ENCODE data around the gene PDYN. TPM values are rescaled to one million over a fixed set of nuclear protein-coding genes. Genes with fewer than 3 reads are reported as not detected.

Gene PDYN
- total RNA-seq, 1 experiment from 2014 or later = not detected

- Histone ChIP-seq H3K9me3 (ENCODE audit: low read length) (no peaks in the 10 kb centered on the region), H3K9ac (ENCODE audit: low read length) (no peak overlapping the region), H3K27ac (ENCODE audit: low read length) (no peak overlapping the region), H4K20me1 (ENCODE audit: insufficient read depth, low read depth, low read length) (no peaks in the 10 kb centered on the region), H3K79me2 (ENCODE audit: low read length) (no peaks in the 10 kb centered on the region), H3K27me3 (ENCODE audit: low read length) (no peaks in the 10 kb centered on the region), H3K9me2 (replicated peaks; ENCODE audit: insufficient read depth, low read length) (no peaks in the 10 kb centered on the region), H2AFZ (ENCODE audit: low read length) (no peak overlapping the region), H3K4me2 (ENCODE audit: low read depth, low read length, poor library complexity, severe bottlenecking) (no peak overlapping the region), H3K36me3 (ENCODE audit: insufficient read depth, low read length) (no peaks in the 10 kb centered on the region), H3K4me1 (ENCODE audit: low read length) (no peaks in the 10 kb centered on the region), H3K4me3 (ENCODE audit: low read length) (no peak overlapping the region)
- no peak for DNase-seq
Observed at GRCh38 chr20:1945134-1945618, 48.7 kb downstream of the PDYN start.

- no peaks in the 10 kb centered on the region for H3K9me2 ChIP-seq (replicated peaks; ENCODE audit: insufficient read depth, low read length)
- no peaks in the 10 kb centered on the region for H4K20me1 ChIP-seq (ENCODE audit: insufficient read depth, low read depth, low read length)
- H3K9me3 ChIP-seq (ENCODE audit: low read length) = no peaks in the 10 kb centered on the region
- H3K79me2 ChIP-seq (ENCODE audit: low read length) = no peaks in the 10 kb centered on the region
- DNase-seq = no peak
- no peak overlapping the region for H3K27ac ChIP-seq (ENCODE audit: low read length)
- no peaks in the 10 kb centered on the region for H3K4me1 ChIP-seq (ENCODE audit: low read length)
- no peak overlapping the region for H3K9ac ChIP-seq (ENCODE audit: low read length)
- no peak overlapping the region for H2AFZ ChIP-seq (ENCODE audit: low read length)
- H3K36me3 ChIP-seq (ENCODE audit: insufficient read depth, low read length) = no peaks in the 10 kb centered on the region
- no peak overlapping the region for H3K4me2 ChIP-seq (ENCODE audit: low read depth, low read length, poor library complexity, severe bottlenecking)
- no peaks in the 10 kb centered on the region for H3K27me3 ChIP-seq (ENCODE audit: low read length)
- H3K4me3 ChIP-seq (ENCODE audit: low read length) = no peak overlapping the region
Observed at GRCh38 chr20:1944345-1945091, 49.3 kb downstream of the PDYN start.

GRCh38 chr20:1943275-1944002, 50.4 kb downstream of the PDYN start:
- Histone ChIP-seq H3K36me3 (ENCODE audit: insufficient read depth, low read length) (no peaks in the 10 kb centered on the region), H3K27ac (ENCODE audit: low read length) (no peak overlapping the region), H3K4me1 (ENCODE audit: low read length) (no peaks in the 10 kb centered on the region), H3K4me2 (ENCODE audit: low read depth, low read length, poor library complexity, severe bottlenecking) (no peak overlapping the region), H4K20me1 (ENCODE audit: insufficient read depth, low read depth, low read length) (no peaks in the 10 kb centered on the region), H3K9ac (ENCODE audit: low read length) (no peak overlapping the region), H3K9me3 (ENCODE audit: low read length) (no peaks in the 10 kb centered on the region), H3K27me3 (ENCODE audit: low read length) (no peaks in the 10 kb centered on the region), H2AFZ (ENCODE audit: low read length) (no peak overlapping the region), H3K9me2 (replicated peaks; ENCODE audit: insufficient read depth, low read length) (no peaks in the 10 kb centered on the region), H3K4me3 (ENCODE audit: low read length) (no peak overlapping the region), H3K79me2 (ENCODE audit: low read length) (no peaks in the 10 kb centered on the region)
- no peak for DNase-seq

- H3K9me2 ChIP-seq (replicated peaks; ENCODE audit: insufficient read depth, low read length) = no peaks in the 10 kb centered on the region
- H3K4me1 ChIP-seq (ENCODE audit: low read length) = no peaks in the 10 kb centered on the region
- no peak overlapping the region for H2AFZ ChIP-seq (ENCODE audit: low read length)
- no peaks in the 10 kb centered on the region for H4K20me1 ChIP-seq (ENCODE audit: insufficient read depth, low read depth, low read length)
- no peaks in the 10 kb centered on the region for H3K27me3 ChIP-seq (ENCODE audit: low read length)
- H3K9me3 ChIP-seq (ENCODE audit: low read length) = no peaks in the 10 kb centered on the region
- H3K36me3 ChIP-seq (ENCODE audit: insufficient read depth, low read length) = no peaks in the 10 kb centered on the region
- H3K4me2 ChIP-seq (ENCODE audit: low read depth, low read length, poor library complexity, severe bottlenecking) = no peak overlapping the region
- H3K9ac ChIP-seq (ENCODE audit: low read length) = no peak overlapping the region
- H3K27ac ChIP-seq (ENCODE audit: low read length) = no peak overlapping the region
- DNase-seq = no peak
- no peaks in the 10 kb centered on the region for H3K79me2 ChIP-seq (ENCODE audit: low read length)
- no peak overlapping the region for H3K4me3 ChIP-seq (ENCODE audit: low read length)
Observed at GRCh38 chr20:1942486-1943274, 51.2 kb downstream of the PDYN start.

- Histone ChIP-seq H3K4me3 (ENCODE audit: low read length) (no peak overlapping the region), H3K4me1 (ENCODE audit: low read length) (no peaks in the 10 kb centered on the region), H3K27me3 (ENCODE audit: low read length) (no peaks in the 10 kb centered on the region), H4K20me1 (ENCODE audit: insufficient read depth, low read depth, low read length) (no peaks in the 10 kb centered on the region), H3K27ac (ENCODE audit: low read length) (no peak overlapping the region), H3K36me3 (ENCODE audit: insufficient read depth, low read length) (no peaks in the 10 kb centered on the region), H3K4me2 (ENCODE audit: low read depth, low read length, poor library complexity, severe bottlenecking) (no peak overlapping the region), H3K9me2 (replicated peaks; ENCODE audit: insufficient read depth, low read length) (no peaks in the 10 kb centered on the region), H2AFZ (ENCODE audit: low read length) (no peak overlapping the region), H3K9me3 (ENCODE audit: low read length) (no peaks in the 10 kb centered on the region), H3K9ac (ENCODE audit: low read length) (no peak overlapping the region), H3K79me2 (ENCODE audit: low read length) (no peaks in the 10 kb centered on the region)
- DNase-seq = no peak
Observed at GRCh38 chr20:1942061-1942460, 51.8 kb downstream of the PDYN start.

- Histone ChIP-seq H3K4me1 (ENCODE audit: low read length) (no peaks in the 10 kb centered on the region), H3K27ac (ENCODE audit: low read length) (no peak overlapping the region), H3K4me2 (ENCODE audit: low read depth, low read length, poor library complexity, severe bottlenecking) (no peak overlapping the region), H3K79me2 (ENCODE audit: low read length) (no peaks in the 10 kb centered on the region), H3K4me3 (ENCODE audit: low read length) (no peak overlapping the region), H3K9ac (ENCODE audit: low read length) (no peak overlapping the region), H3K36me3 (ENCODE audit: insufficient read depth, low read length) (no peaks in the 10 kb centered on the region), H3K9me3 (ENCODE audit: low read length) (no peaks in the 10 kb centered on the region), H2AFZ (ENCODE audit: low read length) (no peak overlapping the region), H4K20me1 (ENCODE audit: insufficient read depth, low read depth, low read length) (no peaks in the 10 kb centered on the region), H3K9me2 (replicated peaks; ENCODE audit: insufficient read depth, low read length) (no peaks in the 10 kb centered on the region), H3K27me3 (ENCODE audit: low read length) (no peaks in the 10 kb centered on the region)
- DNase-seq = no peak
Observed at GRCh38 chr20:1941226-1941625, 52.6 kb downstream of the PDYN start.

GRCh38 chr20:1940581-1940980, 53.3 kb downstream of the PDYN start:
- no peaks in the 10 kb centered on the region for H4K20me1 ChIP-seq (ENCODE audit: insufficient read depth, low read depth, low read length)
- no peak overlapping the region for H3K4me3 ChIP-seq (ENCODE audit: low read length)
- H3K27ac ChIP-seq (ENCODE audit: low read length) = no peak overlapping the region
- H3K9me2 ChIP-seq (replicated peaks; ENCODE audit: insufficient read depth, low read length) = no peaks in the 10 kb centered on the region
- H3K4me2 ChIP-seq (ENCODE audit: low read depth, low read length, poor library complexity, severe bottlenecking) = no peak overlapping the region
- H3K9ac ChIP-seq (ENCODE audit: low read length) = no peak overlapping the region
- H3K9me3 ChIP-seq (ENCODE audit: low read length) = no peaks in the 10 kb centered on the region
- no peak overlapping the region for H2AFZ ChIP-seq (ENCODE audit: low read length)
- no peaks in the 10 kb centered on the region for H3K36me3 ChIP-seq (ENCODE audit: insufficient read depth, low read length)
- no peaks in the 10 kb centered on the region for H3K4me1 ChIP-seq (ENCODE audit: low read length)
- no peak for DNase-seq
- no peaks in the 10 kb centered on the region for H3K79me2 ChIP-seq (ENCODE audit: low read length)
- no peaks in the 10 kb centered on the region for H3K27me3 ChIP-seq (ENCODE audit: low read length)

- Histone ChIP-seq H3K4me1 (ENCODE audit: low read length) (no peaks in the 10 kb centered on the region), H3K27me3 (ENCODE audit: low read length) (no peaks in the 10 kb centered on the region), H3K9me3 (ENCODE audit: low read length) (no peaks in the 10 kb centered on the region), H3K27ac (ENCODE audit: low read length) (no peak overlapping the region), H3K79me2 (ENCODE audit: low read length) (no peaks in the 10 kb centered on the region), H3K36me3 (ENCODE audit: insufficient read depth, low read length) (no peaks in the 10 kb centered on the region), H4K20me1 (ENCODE audit: insufficient read depth, low read depth, low read length) (no peaks in the 10 kb centered on the region), H3K9ac (ENCODE audit: low read length) (no peak overlapping the region), H3K4me2 (ENCODE audit: low read depth, low read length, poor library complexity, severe bottlenecking) (no peak overlapping the region), H2AFZ (ENCODE audit: low read length) (no peak overlapping the region), H3K4me3 (ENCODE audit: low read length) (no peak overlapping the region), H3K9me2 (replicated peaks; ENCODE audit: insufficient read depth, low read length) (no peaks in the 10 kb centered on the region)
- no peak for DNase-seq
Observed at GRCh38 chr20:1939270-1939595, 54.6 kb downstream of the PDYN start.

All from Karpas-422 (cell line).